ENCODE data around the gene SH2B3. TPM values are rescaled to one million over a fixed set of nuclear protein-coding genes. Genes with fewer than 3 reads are reported as not detected.
A peak's percentile ranks its signal among the peaks of the same experiment; 100 is the strongest.

Gene SH2B3
- total and polyA plus RNA-seq, 2 of the 13 experiments (the other 11 are each of a cell fraction or from before 2014, with no cell fraction given), result 6.8 to 6.9 TPM

GRCh38 chr12:111406474-111407376, 1.0 kb downstream of the SH2B3 start (continued):
- TF ChIP-seq PATZ1 (CRISPR knock-in tag; IDR thresholded peaks at IDR 0.05), result peak; percentile 59
- peak; percentile 33; the same call in 1 of the 2 replicates for TF ChIP-seq HOXA3 (CRISPR knock-in tag; IDR thresholded peaks at IDR 0.05)
- TF ChIP-seq ZBTB4 (CRISPR knock-in tag; IDR thresholded peaks at IDR 0.05; ENCODE audit: borderline replicate concordance), result no peak
- TF ChIP-seq NKX3-1 (CRISPR knock-in tag; IDR thresholded peaks at IDR 0.05), result no peak
- TF ChIP-seq ZBTB33 (CRISPR knock-in tag; IDR thresholded peaks at IDR 0.05), result no peak
- no peak for TF ChIP-seq SMAD9 (CRISPR knock-in tag; IDR thresholded peaks at IDR 0.05)
- 0 out of 2 replicates have a peak, but pooled peaks have one; percentile 7 for TF ChIP-seq ZNF788 (CRISPR knock-in tag; IDR thresholded peaks at IDR 0.05; ENCODE audit: borderline replicate concordance)
- TF ChIP-seq KDM2A (CRISPR knock-in tag; IDR thresholded peaks at IDR 0.05; ENCODE audit: borderline replicate concordance, low read depth), result no peak
- TF ChIP-seq MYC (CRISPR knock-in tag; IDR thresholded peaks at IDR 0.05; ENCODE audit: borderline replicate concordance), result peak; percentile 49; the same call in 1 of the 2 replicates
- TF ChIP-seq BCL3 (CRISPR knock-in tag; IDR thresholded peaks at IDR 0.05), result no peak
- peak; percentile 30; the same call in 1 of the 2 replicates for TF ChIP-seq SAP130 (CRISPR knock-in tag; IDR thresholded peaks at IDR 0.05; ENCODE audit: low read depth)
- TF ChIP-seq KLF12 (CRISPR knock-in tag; IDR thresholded peaks at IDR 0.05; ENCODE audit: borderline replicate concordance), result 0 out of 2 replicates have a peak, but pooled peaks have one; percentile 43
- 0 out of 2 replicates have a peak, but pooled peaks have one; percentile 21 for TF ChIP-seq MAX (IDR thresholded peaks at IDR 0.05)
- TF ChIP-seq RFXAP (CRISPR knock-in tag; IDR thresholded peaks at IDR 0.05; ENCODE audit: borderline replicate concordance), result 0 out of 2 replicates have a peak, but pooled peaks have one; percentile 53
- TF ChIP-seq RBM22 (optimal IDR thresholded peaks at IDR 0.05; ENCODE audit: low read length), result no peak
- TF ChIP-seq ZNF546 (CRISPR knock-in tag; conservative IDR thresholded peaks at IDR 0.05), result 0 out of 2 replicates have a peak, but pooled peaks have one; percentile 47
- TF ChIP-seq ZNF605 (CRISPR knock-in tag; IDR thresholded peaks at IDR 0.05), result peak; percentile 34; the same call in 1 of the 2 replicates
- TF ChIP-seq MEIS1 (CRISPR knock-in tag; IDR thresholded peaks at IDR 0.05; ENCODE audit: borderline replicate concordance), result no peak
- TF ChIP-seq ZFP90 (CRISPR knock-in tag; IDR thresholded peaks at IDR 0.05; ENCODE audit: borderline replicate concordance), result peak; percentile 64; the same call in 1 of the 2 replicates

Measured in HepG2 (cell line).